H1 (cell line): Measurements from ENCODE around the gene FOSL2. TPM values are rescaled to one million over a fixed set of nuclear protein-coding genes. Genes with fewer than 3 reads are reported as not detected.

ENCODE experiments used
- ATF2 ChIP-seq: IDR thresholded peaks from 2 replicates; pipeline ENCODE4 v1.6.1; 2012; ENCODE audit warnings: low read length, inconsistent platforms
- CTBP2 ChIP-seq: IDR thresholded peaks from 2 replicates; pipeline ENCODE4 v1.7.0; 2011; ENCODE audit warnings: borderline replicate concordance, mild to moderate bottlenecking, moderate library complexity, mixed read lengths, low read length; ENCODE audit not compliant: insufficient read depth, insufficient read length
- EZH2 ChIP-seq: fragments of 200-600 bp; sonication (generic); IDR thresholded peaks from 2 replicates; pipeline ENCODE4 v1.7.1; 2012; ENCODE audit warnings: low read depth, mild to moderate bottlenecking, moderate library complexity, low read length, inconsistent platforms; ENCODE audit not compliant: severe bottlenecking
- NRF1 ChIP-seq: IDR thresholded peaks from 2 replicates; pipeline ENCODE4 v1.6.1; 2011; ENCODE audit warnings: mild to moderate bottlenecking, low read depth, low read length, improper control_type of control experiment
- POU5F1 ChIP-seq: IDR thresholded peaks from 2 replicates; pipeline ENCODE4 v1.6.1; 2011; ENCODE audit warnings: low read depth, mild to moderate bottlenecking, low read length, moderate library complexity
- RBBP5 ChIP-seq: IDR thresholded peaks from 2 replicates; pipeline ENCODE4 v1.7.1; 2012; ENCODE audit warnings: low read depth, mild to moderate bottlenecking, inconsistent platforms, low read length, moderate library complexity, borderline replicate concordance
- SAP30 ChIP-seq: fragments of 300-600 bp; sonication (generic); IDR thresholded peaks from 2 replicates; pipeline ENCODE4 v1.7.1; 2012; ENCODE audit warnings: low read length, moderate library complexity, mild to moderate bottlenecking, inconsistent platforms; ENCODE audit not compliant: insufficient read depth, insufficient replicate concordance
- TBP ChIP-seq: IDR thresholded peaks from 2 replicates; pipeline ENCODE4 v1.6.1; 2011; ENCODE audit warnings: low read depth, low read length, improper control_type of control experiment
- polyA plus RNA-seq, 7 experiments: library from polyadenylated mRNA; depleted of rRNA in 3 of 7; stranded (reverse) in 5 of 7; unstranded in 2 of 7; fragments of >200 nt in 5 of 7; fragments of 200-250 nt in 2 of 7; gene quantifications; 1 replicate in 5 of 7; 2 replicates in 1 of 7; 4 replicates in 1 of 7; pipeline versions ENCODE4 v1.2.1 to v1.2.3, GENCODE V29; 2011 to 2013; ENCODE audit warnings: missing spikeins in 2 of 7, mixed read lengths in 2 of 7
- total RNA-seq: library from RNA; stranded (reverse); fragmentation: NEBNext Ultra II Directional; extraction: Animal tissue kit (Norgen Biotek cat#: 25700); gene quantifications from 2 replicates; pipeline ENCODE4 v1.2.1, GENCODE V29; 2021
- TF ChIP-seq, protein P1 (sequence below): IDR thresholded peaks from 2 replicates; pipeline ENCODE4 v1.6.1; 2011; ENCODE audit warnings: low read depth, mild to moderate bottlenecking, low read length; ENCODE audit not compliant: insufficient read depth

Gene FOSL2
- total and polyA plus RNA-seq, 2 of the 8 experiments (the other 6 are each of a cell fraction or from before 2014, with no cell fraction given), result 1.5 to 4.5 TPM

DNA sequence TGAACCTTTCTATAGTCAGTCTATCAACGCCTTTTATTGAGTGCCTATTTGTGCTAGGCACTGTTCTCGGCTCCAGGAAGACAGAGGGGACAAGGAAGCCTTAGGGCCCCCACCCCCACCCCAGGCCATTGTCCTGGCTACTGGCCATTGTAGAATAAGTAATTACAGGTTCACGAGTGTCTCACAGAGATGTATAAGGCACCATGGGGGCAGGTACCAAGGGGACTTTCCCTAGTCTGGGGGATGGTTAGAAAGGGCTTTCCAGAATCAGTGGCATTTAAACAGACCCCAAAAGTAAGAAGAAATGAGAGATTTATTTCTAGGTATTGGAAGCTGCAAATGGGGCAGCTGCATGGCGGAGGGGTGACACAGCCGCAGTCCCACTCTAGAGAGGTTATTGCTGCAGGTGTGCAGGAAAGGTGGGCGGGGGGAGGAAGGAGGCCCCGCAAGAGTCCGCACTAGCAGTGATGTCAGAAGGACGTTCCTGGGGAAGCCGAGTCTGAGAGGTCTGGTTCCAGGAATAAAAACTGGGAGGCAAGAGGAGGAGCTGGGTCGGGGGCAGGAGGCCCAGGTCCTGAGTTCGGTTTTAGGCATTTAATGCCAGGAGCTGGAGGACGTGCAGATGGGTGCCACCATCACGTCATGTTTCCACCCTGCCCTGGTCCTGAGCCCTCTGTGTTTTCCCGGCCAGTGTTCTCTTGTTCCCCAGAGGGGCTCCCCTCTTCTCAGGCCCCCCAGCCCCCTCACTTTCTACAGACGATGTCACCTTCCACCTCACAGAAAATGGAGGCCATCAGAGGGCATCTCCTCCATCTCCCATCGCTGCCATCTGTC lies 30.5 kb downstream of the FOSL2 start (continued):
- TF ChIP-seq, protein P1, sequence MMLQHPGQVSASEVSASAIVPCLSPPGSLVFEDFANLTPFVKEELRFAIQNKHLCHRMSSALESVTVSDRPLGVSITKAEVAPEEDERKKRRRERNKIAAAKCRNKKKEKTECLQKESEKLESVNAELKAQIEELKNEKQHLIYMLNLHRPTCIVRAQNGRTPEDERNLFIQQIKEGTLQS, result no peak
- no peak for TF ChIP-seq RBBP5
- TF ChIP-seq TBP, result no peak
- no peak for TF ChIP-seq CTBP2
- TF ChIP-seq POU5F1, result no peak
- no peak for TF ChIP-seq NRF1
- TF ChIP-seq ATF2, result no peak
- TF ChIP-seq EZH2, result no peak
- TF ChIP-seq SAP30, result no peak
